OCI-LY3 (cell line): ENCODE data around the gene TMEM9B.

ENCODE experiments used
- EZH2phosphoT487 ChIP-seq: fragments of 200-600 bp; shearing (Covaris generic); IDR thresholded peaks from 2 replicates; pipeline ENCODE4 v1.6.1; 2018; ENCODE audit warnings: antibody characterized with exemption, mixed run types, low read depth
- TF ChIP-seq, protein P1 (sequence below): fragments of 200-600, 300-600 bp; sonication (generic); IDR thresholded peaks from 2 replicates; pipeline ENCODE4 v1.5.1; 2014; ENCODE audit warnings: antibody characterized with exemption, low read length, low read depth

DNA sequence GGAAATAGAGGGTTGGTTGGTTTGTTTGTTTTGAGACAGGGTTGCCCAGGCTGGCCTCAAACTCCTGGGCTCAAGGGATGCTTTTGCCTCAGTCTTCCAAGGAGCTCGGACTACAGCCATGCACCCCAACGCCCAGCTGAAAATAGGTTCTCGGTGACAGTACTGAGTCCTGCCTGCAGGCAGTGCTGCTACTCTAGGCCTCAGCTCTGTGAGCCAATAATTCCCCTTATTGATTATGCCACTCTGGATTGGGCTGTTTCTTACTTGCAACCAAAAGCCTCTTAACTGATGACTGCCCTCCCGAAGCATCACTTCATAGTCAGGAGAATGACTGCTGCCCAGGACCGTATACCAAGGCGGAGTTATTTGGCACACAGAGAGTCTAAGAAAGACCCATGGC is 30.3 kb downstream of the TMEM9B start:
- TF ChIP-seq, protein P1, sequence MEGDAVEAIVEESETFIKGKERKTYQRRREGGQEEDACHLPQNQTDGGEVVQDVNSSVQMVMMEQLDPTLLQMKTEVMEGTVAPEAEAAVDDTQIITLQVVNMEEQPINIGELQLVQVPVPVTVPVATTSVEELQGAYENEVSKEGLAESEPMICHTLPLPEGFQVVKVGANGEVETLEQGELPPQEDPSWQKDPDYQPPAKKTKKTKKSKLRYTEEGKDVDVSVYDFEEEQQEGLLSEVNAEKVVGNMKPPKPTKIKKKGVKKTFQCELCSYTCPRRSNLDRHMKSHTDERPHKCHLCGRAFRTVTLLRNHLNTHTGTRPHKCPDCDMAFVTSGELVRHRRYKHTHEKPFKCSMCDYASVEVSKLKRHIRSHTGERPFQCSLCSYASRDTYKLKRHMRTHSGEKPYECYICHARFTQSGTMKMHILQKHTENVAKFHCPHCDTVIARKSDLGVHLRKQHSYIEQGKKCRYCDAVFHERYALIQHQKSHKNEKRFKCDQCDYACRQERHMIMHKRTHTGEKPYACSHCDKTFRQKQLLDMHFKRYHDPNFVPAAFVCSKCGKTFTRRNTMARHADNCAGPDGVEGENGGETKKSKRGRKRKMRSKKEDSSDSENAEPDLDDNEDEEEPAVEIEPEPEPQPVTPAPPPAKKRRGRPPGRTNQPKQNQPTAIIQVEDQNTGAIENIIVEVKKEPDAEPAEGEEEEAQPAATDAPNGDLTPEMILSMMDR = no peak
- TF ChIP-seq EZH2phosphoT487 = no peak
